Right lobe of liver (tissue), 4 donors: Measurements from ENCODE around the gene TCF7.

Experiments used
- POLR2A ChIP-seq: fragments of 450-650 bp; IDR thresholded peaks from one replicate; pipeline ENCODE4 v1.6.1; 2017; ENCODE audit warnings: antibody characterized with exemption, mild to moderate bottlenecking
- TF ChIP-seq, protein P1 (sequence below), 4 donors: fragments of 200-600 bp in 3 of 4; fragments of 450-650 bp in 1 of 4; IDR thresholded peaks; one replicate each; pipeline versions ENCODE4 v1.5.1 to v1.8.0; 2016 to 2022; ENCODE audit warnings: antibody characterized with exemption in 4 of 4, mild to moderate bottlenecking in 2 of 4
- donor health status: DM: no; HTN: no; CAD: no.
- donor health status: DM: no; HTN: no; CAD: no.
- donor health status: DM: no; HTN: yes; CAD: no.

DNA sequence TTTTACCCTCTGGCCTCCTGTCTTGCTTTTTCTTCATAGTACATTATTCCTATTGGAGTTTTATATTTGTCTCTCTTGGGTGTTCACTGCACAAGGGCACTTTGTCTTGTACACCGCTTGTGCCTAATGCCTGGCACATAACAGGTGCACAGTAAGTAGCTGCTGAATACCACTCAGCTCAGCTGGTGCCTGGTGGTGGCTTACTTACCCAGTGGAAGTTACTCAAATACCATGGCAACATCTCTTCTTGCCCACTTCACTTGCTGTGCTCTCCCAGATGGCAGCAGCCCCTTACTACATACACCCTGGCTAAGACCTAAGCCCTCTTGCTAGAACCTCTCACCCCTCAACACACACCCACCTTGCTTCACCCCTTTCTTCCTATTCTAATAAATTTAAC is 73.6 kb downstream of the TCF7 start:
- no peak for TF ChIP-seq POLR2A
- TF ChIP-seq, protein P1, sequence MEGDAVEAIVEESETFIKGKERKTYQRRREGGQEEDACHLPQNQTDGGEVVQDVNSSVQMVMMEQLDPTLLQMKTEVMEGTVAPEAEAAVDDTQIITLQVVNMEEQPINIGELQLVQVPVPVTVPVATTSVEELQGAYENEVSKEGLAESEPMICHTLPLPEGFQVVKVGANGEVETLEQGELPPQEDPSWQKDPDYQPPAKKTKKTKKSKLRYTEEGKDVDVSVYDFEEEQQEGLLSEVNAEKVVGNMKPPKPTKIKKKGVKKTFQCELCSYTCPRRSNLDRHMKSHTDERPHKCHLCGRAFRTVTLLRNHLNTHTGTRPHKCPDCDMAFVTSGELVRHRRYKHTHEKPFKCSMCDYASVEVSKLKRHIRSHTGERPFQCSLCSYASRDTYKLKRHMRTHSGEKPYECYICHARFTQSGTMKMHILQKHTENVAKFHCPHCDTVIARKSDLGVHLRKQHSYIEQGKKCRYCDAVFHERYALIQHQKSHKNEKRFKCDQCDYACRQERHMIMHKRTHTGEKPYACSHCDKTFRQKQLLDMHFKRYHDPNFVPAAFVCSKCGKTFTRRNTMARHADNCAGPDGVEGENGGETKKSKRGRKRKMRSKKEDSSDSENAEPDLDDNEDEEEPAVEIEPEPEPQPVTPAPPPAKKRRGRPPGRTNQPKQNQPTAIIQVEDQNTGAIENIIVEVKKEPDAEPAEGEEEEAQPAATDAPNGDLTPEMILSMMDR (IDR thresholded peaks at IDR 0.05) = no peak
